Measurements from ENCODE around the gene NFIB.

Gene NFIB

GRCh38 chr9:14344941-14345353, 31.0 kb upstream of the NFIB start:
- DNase-seq: no peak

GRCh38 chr9:14344053-14344524, 30.1 kb upstream of the NFIB start:
- DNase-seq: no peak

DNA sequence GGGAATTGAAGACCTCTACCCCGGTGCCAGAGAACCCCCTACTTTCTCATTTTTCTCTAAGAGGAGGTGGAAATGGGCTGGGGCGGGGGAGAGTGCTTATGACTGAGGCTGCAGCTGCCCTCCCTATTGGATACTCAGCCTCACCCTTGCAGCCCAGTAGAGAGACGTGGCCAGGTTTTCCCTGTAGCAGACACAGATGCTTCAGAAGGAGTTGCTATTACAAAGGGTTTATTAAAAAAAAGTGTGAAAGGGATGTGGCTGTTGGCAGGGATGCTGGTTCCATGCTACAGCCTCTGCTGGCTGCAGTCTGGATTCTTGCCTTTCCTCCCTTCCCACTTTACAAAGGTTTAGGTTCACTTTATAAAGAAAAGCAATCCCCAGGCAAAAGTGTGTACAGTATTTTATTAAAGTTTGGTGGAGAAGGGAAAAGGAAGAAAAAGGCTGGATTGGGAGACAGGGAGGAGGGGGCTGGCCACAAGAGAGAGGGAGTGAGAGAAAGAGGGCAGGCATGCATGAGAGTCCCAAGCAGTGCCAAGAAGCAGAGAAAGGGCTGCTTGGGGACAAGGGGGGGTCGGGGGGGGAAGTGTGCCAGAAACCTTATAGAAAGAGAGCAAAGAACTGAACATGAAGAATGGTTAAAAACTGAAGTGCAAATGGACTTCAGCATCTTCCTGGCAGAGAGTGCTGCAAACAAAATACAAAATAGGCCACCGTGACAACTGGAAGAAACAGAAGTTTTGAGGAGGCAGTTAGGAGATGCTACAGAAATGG, 29.5 kb upstream of the NFIB start:
- DNase-seq: no peak

DNA sequence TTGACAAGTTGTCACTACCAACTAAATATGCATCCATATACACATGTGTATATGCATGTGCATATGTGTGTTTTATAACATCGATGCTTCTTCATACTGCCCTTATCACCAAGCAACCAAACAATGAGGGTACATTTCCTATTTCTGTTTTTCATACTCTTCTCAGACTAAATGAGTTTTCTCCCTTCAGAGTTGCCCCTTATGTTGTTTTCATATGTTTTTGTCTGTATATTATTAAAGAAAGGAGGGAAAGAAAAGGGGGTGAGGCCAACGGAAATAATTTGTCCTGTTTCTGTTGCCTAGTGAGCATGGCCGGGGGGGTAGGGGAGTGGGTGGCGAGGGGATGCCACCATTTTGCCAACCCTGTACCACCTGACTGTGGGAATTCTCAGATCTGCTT, 28.8 kb upstream of the NFIB start:
- no peak for DNase-seq

GRCh38 chr9:14341437-14342122, 27.6 kb upstream of the NFIB start:
- DNase-seq: no peak

- DNase-seq: no peak
These were observed 27.1 kb upstream of the NFIB start for GRCh38 chr9:14340994-14341393.

GRCh38 chr9:14340219-14340873, 26.4 kb upstream of the NFIB start:
- DNase-seq: no peak

GRCh38 chr9:14339746-14340145, 25.8 kb upstream of the NFIB start:
- no peak for DNase-seq

DNA sequence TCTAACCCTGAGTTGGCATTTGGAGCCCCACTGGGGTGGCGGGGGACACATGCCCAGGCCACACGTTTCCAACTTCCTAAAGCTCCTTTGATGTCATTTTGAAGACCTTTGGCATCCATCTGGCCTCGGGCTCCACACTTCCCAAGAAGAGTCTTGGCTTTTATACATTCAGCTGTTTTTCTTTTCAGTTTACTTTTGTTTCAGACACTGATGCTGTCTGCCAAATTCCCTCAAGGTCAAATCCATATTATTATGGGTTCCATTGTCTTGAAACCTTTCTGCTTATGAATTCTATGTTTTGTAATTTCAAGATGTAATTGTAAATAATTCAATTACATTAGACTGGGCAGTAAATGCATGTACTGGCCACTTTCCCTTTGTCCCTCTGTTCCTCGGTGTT, 23.7 kb upstream of the NFIB start:
- DNase-seq: no peak

GRCh38 chr9:14336244-14336643, 22.3 kb upstream of the NFIB start:
- no peak for DNase-seq

- no peak for DNase-seq
These were observed 17.2 kb upstream of the NFIB start for GRCh38 chr9:14331120-14331519.

GRCh38 chr9:14327036-14327435, 13.1 kb upstream of the NFIB start:
- DNase-seq: no peak

- no peak for DNase-seq
These were observed 12.4 kb upstream of the NFIB start for GRCh38 chr9:14326264-14326826.

DNA sequence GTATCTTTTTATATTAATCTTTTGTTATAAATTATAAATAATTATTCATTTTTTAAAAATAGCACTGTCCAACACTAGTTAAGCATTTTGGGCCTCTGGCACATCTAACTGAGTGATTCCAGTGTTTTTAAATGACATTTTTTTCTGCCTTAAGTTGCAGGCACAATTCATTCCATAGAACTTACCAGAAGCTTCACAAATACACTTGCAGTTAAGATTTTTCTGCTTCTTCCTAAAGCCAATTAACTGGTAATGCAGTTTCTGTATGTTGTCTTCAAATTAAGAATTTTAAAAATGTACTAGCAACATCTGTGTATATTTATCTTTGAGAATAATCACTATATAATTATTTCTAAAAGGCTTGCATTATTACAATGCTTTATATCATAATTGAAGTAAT, 11.2 kb upstream of the NFIB start:
- no peak for DNase-seq

- no peak for DNase-seq
These were observed 10.2 kb upstream of the NFIB start for GRCh38 chr9:14323985-14324650.

DNA sequence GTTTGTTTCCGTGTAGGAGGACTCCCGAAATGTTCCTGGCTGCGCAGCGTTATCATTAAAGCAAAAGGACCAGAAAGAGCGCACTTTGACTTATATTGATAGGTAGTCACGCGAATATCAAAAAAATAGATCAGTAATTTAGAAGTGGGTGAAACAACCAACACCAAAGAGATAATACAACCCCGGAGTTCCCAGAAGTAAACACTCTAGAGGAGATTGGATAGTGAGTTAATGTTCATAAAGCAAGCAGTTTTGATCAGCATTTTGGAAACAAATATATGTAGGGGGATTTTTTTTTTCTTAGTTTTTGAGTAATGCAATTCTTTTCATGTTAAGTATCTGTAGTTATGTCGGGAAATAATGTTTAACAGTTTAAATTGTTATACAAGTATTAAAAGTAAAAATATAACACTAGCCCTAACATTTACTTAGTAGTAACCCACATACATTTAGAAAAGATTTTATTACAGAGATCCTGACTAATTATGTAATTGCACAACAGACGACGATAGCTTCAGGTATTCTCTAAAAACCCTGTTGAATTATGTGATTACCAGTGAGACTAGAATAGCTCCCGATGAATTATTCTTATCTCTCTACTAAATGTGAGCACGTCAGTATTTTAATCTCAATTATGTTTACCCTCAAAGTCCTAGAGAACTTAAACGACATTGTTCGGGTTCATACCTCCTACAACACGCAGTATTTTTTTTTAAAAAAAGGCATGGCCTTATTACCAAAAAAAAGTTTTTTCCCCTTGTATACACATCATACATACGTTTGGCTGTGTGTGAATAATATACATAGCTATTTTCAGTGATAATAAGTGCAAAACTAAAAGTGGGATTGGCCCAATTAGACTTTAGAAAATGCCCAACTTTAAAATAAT, 9.4 kb upstream of the NFIB start:
- DNase-seq: no peak

DNA sequence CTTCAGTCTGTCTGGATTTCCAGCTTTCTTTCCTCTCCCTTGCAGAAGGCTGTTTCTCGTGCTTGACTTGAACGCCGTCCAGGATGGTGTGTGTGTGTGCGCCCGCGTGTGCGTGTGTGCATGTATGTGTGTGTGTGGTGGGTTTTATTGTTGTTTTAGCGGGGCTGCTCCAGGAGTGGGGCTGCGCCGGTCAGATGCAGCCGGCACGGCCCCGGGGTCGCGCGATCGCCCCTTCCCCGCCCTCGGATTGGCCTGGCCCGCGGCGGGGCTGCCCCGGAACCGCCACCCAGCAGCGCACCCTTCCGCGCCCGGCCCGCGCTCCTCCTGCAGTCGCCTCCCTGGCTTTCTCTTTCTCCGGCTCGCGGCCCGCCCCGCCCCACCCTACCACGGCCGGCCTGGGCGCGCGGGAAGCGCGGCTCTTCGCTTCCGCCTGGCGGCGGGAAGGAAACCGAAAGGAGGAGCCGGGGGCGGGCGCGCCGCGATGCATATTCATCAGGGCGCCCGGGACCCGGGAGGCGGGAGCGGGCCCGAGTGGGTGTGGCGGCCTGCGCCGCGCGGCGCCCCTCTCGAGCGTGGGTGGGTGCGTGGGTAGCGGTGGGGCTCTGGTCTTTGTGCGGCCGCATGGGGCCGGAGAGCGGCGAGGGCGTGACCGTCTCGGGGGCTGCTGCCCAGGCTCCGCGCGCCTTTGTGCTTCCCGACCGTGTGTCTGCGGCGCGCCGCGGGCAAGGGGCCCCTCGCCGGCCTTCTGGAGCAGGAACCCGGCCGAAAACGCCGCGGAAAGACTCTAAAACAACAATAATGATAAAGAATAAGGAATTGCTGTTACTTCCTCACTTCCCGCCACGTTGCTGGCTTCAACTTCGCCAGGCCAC, 8.5 kb upstream of the NFIB start:
- DNase-seq: peak; percentile 67 to 77

DNA sequence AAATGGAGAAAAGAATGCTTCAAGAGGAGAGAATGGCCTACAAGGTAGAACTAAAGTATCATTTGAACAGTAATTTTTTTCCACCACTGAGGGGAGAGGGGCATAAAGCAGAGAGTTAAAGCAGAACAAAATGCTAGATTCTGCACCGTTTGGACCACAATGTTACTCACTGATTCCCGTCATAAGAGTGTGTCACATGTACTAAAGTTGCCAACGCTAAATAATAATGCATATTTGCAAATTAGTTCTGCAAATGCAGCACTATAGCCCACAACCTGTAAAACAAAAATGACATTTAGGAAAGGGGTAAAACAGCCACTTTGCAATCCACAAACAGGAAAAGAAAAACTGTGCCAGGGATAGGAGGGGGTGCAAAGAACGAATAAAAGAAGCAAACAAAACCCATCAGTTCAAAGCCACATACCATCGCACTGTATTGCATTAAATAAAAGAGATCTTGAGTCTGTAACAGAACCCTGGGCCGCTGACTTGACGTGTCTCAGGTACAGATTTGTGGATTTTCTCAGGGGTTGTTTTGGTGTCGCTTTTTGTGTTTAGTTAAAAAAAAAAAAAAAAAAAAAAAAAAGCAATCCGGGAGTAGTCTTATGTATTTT, 7.7 kb upstream of the NFIB start:
- no peak for DNase-seq

GRCh38 chr9:14320271-14321181, 6.6 kb upstream of the NFIB start:
- DNase-seq: no peak
